Neural progenitor cell (in vitro differentiated cells): ENCODE results near the gene RILPL2.

ENCODE experiments used
- EZH2 ChIP-seq: fragments of 200-600 bp; sonication (generic); IDR thresholded peaks from 2 replicates; pipeline ENCODE4 v1.6.1; 2017; ENCODE audit warnings: antibody characterized with exemption, mild to moderate bottlenecking, moderate library complexity
- TF ChIP-seq, protein P1 (sequence below): fragments of 200-600 bp; sonication (generic); IDR thresholded peaks from 2 replicates; pipeline ENCODE4 v1.5.1; 2017; ENCODE audit warnings: antibody characterized with exemption, mild to moderate bottlenecking

DNA sequence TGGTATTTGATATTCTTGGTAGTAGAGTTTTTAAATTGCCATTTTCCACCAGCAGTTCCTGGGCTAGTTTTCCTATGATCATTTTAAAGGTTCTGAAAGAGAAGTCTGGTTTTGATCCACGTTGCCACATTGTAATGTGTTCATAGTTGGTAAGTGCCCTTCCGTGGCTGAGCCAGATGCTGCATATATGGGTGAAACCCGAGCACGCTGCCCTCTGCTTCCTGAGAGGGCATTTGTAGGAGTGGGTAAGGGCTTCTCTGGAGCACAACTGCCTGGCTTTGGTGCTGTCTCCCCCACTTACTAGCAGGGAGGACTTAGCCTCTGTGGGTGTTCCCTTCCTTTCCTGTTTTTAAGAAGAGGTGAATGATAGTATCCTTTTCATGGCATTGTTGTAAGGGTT is 28.6 kb upstream of the RILPL2 start:
- no peak for TF ChIP-seq EZH2
- TF ChIP-seq, protein P1, sequence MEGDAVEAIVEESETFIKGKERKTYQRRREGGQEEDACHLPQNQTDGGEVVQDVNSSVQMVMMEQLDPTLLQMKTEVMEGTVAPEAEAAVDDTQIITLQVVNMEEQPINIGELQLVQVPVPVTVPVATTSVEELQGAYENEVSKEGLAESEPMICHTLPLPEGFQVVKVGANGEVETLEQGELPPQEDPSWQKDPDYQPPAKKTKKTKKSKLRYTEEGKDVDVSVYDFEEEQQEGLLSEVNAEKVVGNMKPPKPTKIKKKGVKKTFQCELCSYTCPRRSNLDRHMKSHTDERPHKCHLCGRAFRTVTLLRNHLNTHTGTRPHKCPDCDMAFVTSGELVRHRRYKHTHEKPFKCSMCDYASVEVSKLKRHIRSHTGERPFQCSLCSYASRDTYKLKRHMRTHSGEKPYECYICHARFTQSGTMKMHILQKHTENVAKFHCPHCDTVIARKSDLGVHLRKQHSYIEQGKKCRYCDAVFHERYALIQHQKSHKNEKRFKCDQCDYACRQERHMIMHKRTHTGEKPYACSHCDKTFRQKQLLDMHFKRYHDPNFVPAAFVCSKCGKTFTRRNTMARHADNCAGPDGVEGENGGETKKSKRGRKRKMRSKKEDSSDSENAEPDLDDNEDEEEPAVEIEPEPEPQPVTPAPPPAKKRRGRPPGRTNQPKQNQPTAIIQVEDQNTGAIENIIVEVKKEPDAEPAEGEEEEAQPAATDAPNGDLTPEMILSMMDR = no peak
